ENCODE measurements around the gene RPTN.

RPTN gene

GRCh38 chr1:152112101-152112884, 46.7 kb downstream of the RPTN start:
- no peak for DNase-seq (ENCODE audit: low read depth in 1 of 2, low spot score in 1 of 2)

DNA sequence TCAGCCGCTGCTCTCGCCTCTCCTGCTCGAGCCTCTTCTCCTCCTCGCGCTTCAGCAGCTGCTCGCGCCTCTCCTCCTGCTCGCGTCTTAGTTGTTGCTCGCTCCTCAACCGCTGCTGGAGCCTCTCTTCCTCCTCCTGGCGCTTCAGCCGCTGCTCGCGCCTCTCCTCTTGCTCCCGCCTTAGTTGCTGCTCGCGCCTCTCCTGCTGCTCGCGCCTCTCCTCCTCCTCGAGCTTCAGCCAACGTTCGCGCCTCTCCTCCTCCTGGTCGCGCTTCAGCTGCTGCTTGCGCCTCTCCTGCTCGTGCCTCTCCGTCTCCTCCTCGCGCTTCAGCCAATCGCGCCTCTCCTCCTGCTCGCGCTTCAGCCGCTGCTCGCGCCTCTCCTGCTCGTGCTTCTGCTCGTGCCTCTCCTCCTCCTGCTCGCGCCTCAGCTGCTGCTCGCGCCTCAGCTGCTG, 47.5 kb downstream of the RPTN start:
- DNase-seq (ENCODE audit: low read depth in 1 of 2, low spot score in 1 of 2): no peak

DNA sequence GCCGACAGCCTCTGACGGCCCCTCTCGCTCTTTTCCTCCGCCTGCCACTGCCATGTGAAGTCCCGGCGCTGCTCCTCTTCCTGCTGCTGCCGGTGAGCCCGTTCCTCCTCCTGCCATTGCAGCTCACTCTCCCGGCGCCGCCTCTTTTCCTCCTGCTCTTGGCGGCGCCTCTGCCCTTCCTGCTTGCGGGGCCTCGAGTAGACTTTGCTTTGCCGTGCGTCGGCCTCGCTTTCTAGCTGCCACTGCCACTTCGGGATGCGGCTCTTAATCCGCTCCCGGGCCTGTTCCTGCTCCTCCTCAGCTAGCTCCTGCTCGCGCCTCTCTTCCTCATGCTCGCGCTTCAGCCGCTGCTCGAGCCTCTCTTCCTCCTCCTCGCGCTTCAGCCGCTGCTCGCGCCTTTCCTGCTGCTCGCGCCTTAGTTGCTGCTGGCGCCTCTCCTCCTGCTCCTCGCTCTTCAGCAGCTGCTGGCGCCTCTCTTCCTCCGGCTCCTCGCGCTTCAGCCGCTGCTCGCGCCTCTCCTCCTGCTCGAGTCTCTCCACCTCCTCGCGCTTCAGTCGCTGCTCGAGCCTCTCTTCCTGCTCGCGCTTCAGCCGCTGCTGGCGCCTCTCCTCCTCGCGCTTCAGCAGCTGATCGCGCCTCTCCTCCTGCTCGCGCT, 48.0 kb downstream of the RPTN start:
- DNase-seq (ENCODE audit: low read depth in 1 of 2, low spot score in 1 of 2): no peak

DNA sequence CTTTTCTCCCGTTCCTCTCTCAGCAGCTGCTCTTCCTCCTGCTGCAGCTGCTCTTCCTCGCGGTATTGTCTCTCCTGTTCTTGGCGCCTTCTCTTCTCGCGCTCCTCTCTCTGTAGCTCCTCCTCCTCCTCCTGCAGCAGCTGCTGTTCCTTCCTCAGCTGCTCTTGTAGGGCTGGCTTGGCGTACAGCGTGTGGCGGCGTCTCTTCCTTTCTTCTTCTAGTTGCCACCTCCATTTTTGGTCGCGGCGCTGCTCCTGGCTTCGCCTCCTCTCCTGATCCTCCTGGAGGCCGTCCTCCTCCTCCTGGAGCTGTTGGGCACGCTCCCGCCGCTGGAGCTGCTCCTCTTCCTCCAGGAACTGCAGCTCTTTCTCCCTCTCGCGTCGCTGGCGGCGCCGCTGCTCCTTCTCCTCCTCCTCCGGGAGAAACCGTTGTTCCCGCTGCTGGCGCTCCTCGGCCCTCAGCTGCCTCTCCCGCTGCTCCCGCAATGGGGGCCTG, 48.6 kb downstream of the RPTN start:
- DNase-seq (ENCODE audit: low read depth in 1 of 2, low spot score in 1 of 2): no peak

DNA sequence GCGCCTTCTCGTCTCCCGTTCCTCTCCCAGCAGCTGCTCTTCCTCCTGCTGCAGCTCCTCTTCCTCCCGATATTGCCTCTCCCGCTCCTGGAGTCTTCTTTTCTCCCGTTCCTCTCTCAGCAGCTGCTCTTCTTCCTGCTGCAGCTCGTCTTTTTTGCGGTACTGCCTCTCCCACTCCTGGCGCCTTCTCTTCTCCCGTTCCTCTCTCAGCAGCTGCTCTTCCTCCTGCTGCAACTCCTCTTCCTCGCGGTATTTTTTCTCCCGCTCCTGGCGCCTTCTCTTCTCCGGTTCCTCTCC, 49.1 kb downstream of the RPTN start:
- no peak for DNase-seq (ENCODE audit: low read depth in 1 of 2, low spot score in 1 of 2)

DNA sequence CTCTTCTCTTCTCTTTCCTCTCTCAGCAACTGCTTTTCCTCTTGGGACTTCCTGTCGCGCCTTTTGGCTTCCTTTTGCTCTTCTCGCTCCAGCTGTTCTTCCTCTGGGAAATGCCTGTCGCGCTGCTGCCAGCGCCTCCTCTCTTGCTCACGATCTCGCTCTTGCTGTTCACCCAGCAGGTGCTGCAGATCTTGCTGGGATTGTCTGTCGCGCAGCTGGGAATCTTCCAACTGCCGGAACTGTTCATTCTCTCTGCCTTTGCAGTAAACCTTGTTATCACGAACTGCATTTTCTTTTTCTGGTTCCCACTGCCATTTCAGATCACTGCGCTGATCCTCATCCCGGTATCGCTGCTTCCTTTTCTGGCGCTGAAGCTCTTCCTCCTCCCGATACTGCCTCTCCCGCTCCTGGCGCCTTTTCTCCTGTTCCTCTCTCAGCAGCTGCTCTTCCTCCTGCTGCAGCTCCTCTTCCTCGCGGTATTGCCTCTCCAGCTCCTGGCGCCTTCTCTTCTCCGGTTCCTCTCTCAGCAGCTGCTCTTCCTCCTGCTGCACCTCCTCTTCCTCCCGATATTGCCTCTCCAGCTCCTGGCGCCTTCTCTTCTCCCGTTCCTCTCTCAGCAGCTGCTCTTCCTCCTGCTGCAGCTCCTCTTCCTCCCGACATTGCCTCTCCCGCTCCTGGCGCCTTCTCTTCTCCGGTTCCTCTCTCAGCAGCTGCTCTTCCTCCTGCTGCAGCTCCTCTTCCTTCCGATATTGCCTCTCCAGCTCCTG, 49.6 kb downstream of the RPTN start:
- DNase-seq (ENCODE audit: low read depth in 1 of 2, low spot score in 1 of 2): no peak

- no peak for DNase-seq (ENCODE audit: low read depth in 1 of 2, low spot score in 1 of 2)
These were observed 50.2 kb downstream of the RPTN start for GRCh38 chr1:152108882-152109222.

DNA sequence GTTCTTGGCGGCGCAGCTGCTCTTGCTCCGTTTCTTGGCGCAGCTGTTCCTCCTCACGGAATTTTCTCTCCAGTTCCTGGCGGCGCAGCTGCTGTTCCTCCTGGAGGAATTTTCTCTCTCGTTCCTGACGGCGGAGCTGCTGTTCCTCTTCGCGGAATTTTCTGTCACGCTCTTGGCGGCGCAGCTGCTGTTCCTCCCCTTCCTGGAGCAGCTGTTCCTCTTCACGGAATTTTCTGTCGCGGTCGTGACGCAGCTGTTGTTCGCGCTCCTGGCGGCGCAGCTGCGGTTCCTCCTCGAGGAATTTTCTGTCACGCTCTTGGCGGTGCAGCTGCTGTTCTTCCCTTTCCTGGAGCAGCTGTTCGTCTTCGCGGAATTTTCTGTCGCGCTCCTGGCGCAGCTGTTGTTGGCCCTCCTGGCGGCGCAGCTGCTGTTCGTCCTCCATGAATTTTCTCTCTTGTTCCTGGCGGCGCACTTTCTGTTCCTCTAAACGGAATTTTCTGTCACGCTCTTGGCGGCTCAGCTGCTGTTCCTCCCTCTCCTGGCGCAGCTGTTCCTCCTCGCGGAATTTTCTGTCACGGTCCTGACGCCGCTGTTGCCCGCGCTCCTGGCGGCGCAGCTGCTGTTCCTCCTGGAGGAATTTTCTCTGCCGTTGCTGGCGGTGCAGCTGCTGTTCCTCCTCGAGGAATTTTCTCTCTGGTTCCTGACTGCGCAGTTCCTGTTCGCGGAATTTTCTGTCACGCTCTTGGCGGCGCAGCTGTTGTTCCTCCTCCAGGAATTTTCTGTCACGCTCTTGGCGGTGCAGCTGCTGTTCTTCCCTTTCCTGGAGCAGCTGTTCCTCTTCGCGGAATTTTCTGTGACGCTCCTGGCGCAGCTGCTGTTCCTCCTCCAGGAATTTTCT, 50.8 kb downstream of the RPTN start:
- no peak for DNase-seq (ENCODE audit: low read depth in 1 of 2, low spot score in 1 of 2)

- no peak for DNase-seq (ENCODE audit: low read depth in 1 of 2, low spot score in 1 of 2)
These were observed 51.7 kb downstream of the RPTN start for GRCh38 chr1:152107031-152107983.

DNA sequence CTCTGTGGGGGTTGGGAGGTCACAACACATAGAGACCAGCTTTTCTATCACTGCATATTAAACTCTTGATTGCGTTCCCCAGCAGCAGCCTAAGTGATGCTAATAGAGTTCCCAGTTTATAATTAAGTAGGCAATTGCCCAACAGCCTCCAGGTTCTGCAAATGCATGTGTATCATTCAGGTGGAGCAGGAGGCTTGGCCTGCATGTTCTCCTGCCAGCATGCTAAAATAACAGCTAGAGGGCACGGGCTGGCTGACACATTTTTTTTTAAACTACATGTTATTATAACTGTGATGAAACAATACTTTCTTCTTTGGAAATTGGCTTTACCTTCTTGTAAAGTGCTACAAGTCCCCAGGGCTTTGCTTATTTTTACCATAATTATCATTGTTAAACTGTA, 54.2 kb downstream of the RPTN start:
- no peak for DNase-seq (ENCODE audit: low read depth in 1 of 2, low spot score in 1 of 2)
